GM12892 (cell line): ENCODE results near the gene CD2BP2.
"Not testable (repeated sequence)": the region's sequence is repeated elsewhere in the genome, so short reads cannot be mapped to it uniquely, and the experiment has no call there.

Experiments used
- POLR2A ChIP-seq: IDR thresholded peaks from 2 replicates; pipeline ENCODE4 v1.6.1; 2011; ENCODE audit warnings: low read depth, low read length, control low read depth
- POLR2AphosphoS5 ChIP-seq: IDR thresholded peaks from 2 replicates; pipeline ENCODE4 v1.6.1; 2011; ENCODE audit warnings: low read depth, low read length, control low read depth

- not testable (repeated sequence) for TF ChIP-seq POLR2AphosphoS5, POLR2A
Measured at GRCh38 chr16:30338715-30339114, 16.4 kb downstream of the CD2BP2 start.
